ENCODE measurements around the gene JMJD4. TPM values are rescaled to one million over a fixed set of nuclear protein-coding genes. Genes with fewer than 3 reads are reported as not detected.

JMJD4 gene
- total RNA-seq: 10 to 100 TPM; 10.3 to 11.4 TPM
- long read RNA-seq, donor 1, partial matches to known transcripts: 2 of 9 reads
- long read RNA-seq, donor 1, other reads (novel, unspliced or antisense): 2 of 9 reads
- long read RNA-seq, donor 2, transcript JMJD4-201 (6 exons, 2,595 nt): major isoform, 48 of 85 reads
- long read RNA-seq, donor 2, transcript JMJD4-202 (6 exons, 2,502 nt): minor isoform, 5 of 85 reads
- long read RNA-seq, donor 2, partial matches to known transcripts: 8 of 85 reads
- long read RNA-seq, donor 2, other reads (novel, unspliced or antisense): 23 of 85 reads

DNA sequence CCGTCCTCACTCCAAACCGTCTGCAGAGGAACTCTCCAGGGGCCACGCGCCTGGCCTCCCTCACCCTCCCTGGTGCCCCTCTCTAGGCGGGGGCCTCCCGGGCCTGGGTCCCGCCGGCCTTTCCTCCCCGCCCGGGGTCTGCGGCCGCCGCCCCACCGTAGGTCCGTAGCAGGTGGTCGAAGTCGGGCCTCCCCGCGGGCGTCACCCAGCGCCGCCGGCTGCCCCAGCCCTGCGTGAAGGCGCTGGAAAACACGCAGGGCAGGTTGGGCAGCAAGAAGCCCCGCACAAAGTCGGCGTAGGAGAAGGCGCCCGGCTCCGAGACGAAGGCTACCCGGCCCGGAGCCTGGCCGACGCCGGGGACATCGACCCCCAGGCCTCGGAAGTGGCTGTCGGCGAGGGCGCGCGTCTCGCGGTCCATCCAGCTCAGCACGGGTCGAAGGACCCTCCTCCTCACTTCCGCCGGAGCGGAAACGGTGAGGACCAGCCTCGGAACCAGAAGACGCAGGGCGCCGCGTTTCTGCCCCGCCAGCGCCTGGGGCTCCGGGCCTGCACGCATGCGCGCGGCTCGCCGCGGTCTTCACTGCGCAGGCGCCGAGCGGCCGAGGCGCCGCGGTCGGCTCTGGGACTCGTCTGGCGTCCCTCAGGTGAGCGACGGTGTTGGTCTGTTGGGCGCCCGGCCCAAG, at the start of gene JMJD4, which contains the start of gene SNAP47:
TSS of gene JMJD4 (minus strand) at position 447 of the 683 bp plus-strand sequence. CDS start at position 418, 29 bp downstream.
TSS of gene SNAP47 (plus strand) at position 580 of the 683 bp plus-strand sequence. CDS start 12,302 bp downstream, outside the sequence.
- peak; percentile 97 for DNase-seq (ENCODE audit: low spot score)
- intact Hi-C loops (cut with DNase I): no loop called here

GRCh38 chr1:227782226-227782625, 47.1 kb upstream of the JMJD4 start:
- peak; percentile 57 for DNase-seq (ENCODE audit: low spot score)
- intact Hi-C loops (cut with DNase I): no loop called here

DNA sequence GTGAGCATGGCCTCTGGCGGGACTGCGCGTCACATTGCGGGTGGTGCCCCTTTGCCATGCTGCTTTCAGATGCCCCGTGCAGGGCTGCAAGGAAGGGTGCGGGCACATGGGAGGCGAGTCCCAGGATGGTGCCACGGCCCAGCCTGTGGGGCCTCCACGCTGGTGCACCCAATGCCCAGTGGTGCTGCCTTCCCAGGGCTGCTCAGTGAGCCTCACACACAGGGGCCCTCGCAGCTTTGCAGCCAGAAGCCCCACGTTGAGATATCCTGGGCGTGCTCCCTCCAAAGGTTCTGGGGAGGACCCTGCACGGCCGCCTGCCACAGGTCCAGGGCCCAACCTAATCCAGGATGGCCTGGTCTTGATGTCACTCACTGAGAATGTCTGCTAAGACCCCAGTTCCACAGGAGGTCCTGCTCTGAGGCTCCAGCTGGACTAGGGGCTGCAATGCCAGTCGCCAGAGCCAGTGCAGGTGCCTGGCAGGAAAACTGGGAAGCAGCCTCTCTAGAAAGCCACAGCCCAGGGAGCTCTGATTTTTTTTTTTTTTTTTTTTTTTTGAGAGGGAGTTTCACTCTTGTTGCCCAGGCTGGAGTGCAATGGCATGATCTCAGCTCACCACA, 46.3 kb upstream of the JMJD4 start:
- DNase-seq (ENCODE audit: low spot score): peak; percentile 65
- intact Hi-C loops (cut with DNase I): no loop called here

DNA sequence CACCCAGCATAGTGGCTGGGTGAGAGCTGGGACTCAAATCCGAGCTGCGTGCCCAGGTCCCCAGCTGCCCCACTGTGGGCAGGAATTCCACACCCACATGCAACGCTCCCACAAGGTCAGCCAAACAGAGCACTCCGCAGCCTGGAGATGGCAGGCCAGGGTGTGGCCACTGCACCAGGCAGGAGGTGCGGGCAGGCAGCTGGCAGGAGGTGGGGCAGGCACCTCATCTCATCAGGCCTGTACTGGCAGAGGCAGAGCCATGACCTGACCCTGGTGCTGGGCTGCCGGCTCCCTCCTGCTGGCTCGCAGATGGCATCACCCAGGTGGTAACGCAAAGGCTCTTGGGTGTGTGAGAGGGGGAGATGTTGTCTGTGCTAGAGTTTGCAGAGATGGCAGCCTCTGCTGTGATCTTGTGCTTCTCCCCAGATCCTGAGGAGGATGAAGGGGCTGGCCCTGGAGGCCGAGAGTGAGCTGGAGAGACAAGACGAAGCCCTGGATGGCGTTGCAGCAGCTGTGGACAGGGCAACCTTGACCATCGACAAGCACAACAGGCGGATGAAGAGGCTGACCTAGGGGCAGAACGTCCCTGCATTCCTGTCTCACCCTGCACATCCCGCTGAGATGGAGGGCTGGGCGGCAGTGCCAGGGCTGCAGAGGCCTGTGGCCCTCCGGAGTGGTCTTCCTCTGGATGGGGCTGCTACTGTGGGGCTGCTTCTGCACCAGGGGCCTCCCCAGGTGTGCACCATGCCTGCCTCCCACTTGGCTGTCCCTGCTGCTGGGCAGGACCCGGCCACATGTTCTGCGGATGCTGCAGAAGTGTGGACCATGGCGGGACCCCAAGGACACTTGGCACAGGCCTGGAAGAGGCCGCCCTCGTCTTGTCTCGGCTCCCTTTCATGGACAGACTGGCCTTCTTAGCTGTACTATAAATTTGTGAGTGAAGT, 45.3 kb upstream of the JMJD4 start:
- DNase-seq (ENCODE audit: low spot score): peak; percentile 74
- intact Hi-C loops (cut with DNase I): no loop called here

DNA sequence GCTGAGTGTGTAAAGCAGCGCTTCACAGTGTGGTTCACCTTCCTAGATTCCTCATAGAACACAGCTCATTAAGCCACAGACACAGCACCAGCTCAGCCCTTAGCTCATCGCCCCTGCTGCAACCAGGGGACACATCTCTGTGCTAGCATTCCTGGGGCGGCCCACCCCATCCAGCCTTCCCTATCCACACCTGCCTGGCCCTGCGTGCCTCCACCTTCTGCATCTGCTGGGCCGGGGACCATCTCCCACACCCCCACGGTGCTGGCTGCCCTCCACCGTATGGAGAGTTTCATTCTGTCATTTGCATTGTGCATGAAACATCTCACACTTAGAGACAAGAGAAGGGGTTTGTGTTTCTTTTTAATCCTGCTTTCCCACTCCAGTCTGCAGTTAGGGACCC, 44.6 kb upstream of the JMJD4 start:
- DNase-seq (ENCODE audit: low spot score): peak; percentile 80
- intact Hi-C loops (cut with DNase I): no loop called here

DNA sequence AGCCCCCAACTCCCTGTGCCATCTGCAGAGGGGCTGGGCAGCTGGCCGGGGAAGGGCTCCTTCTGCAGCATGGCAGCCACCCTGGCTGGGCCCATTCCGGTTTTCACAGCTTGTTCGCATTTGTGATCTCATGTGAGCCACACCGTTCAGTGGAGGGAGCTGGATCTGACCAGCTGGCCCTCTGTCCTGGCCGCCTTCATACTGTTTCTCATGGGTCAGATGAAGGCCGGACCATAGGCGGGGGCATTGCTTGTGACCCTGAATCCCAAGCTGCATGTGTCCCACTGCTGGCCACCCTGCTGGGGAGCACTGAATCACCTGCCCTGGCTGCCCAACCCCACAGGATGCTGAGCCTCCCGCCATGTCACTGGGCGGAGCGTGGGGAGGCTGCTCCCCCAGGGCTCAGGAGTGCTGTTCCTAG, 43.9 kb upstream of the JMJD4 start:
- peak; percentile 77 for DNase-seq (ENCODE audit: low spot score)
- intact Hi-C loops (cut with DNase I): no loop called here

DNA sequence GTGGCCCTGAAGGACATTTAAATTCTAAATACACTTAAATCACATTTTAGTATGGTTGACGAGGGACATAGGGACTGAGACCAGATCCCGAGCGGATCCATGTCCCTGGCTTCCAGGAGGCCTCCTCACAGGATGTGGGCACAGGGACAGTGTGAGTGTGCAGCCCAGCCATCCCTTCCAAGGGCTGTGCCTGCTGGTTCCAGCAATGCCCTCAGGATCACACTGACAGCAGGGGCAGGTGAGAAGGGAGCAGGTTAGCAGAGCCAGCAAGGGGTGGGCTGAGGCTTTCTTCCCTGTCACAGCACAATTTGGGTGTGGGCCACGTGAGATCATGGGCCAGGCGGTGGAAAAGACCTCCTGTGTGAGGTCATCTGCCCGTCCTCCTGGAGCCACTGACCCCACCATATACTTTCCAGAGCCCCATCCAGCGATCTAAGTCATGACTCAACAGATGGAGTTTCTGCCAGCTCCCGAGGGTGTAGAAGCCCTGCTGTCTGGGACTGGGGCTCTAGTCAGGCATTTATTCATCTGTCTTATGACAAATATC, 43.4 kb upstream of the JMJD4 start:
- DNase-seq (ENCODE audit: low spot score): peak; percentile 82
- intact Hi-C loops (cut with DNase I): no loop called here

GRCh38 chr1:227777646-227778045, 42.5 kb upstream of the JMJD4 start:
- DNase-seq (ENCODE audit: low spot score): peak; percentile 48
- intact Hi-C loops (cut with DNase I): no loop called here

- peak; percentile 58 for DNase-seq (ENCODE audit: low spot score)
These were observed 42.1 kb upstream of the JMJD4 start for GRCh38 chr1:227777156-227777555.

GRCh38 chr1:227776331-227776771, 41.2 kb upstream of the JMJD4 start:
- DNase-seq (ENCODE audit: low spot score): peak; percentile 45

More at GRCh38 chr1:227777156-227777555, 42.1 kb upstream of the JMJD4 start:
- intact Hi-C loops (cut with DNase I): no loop called here

DNA sequence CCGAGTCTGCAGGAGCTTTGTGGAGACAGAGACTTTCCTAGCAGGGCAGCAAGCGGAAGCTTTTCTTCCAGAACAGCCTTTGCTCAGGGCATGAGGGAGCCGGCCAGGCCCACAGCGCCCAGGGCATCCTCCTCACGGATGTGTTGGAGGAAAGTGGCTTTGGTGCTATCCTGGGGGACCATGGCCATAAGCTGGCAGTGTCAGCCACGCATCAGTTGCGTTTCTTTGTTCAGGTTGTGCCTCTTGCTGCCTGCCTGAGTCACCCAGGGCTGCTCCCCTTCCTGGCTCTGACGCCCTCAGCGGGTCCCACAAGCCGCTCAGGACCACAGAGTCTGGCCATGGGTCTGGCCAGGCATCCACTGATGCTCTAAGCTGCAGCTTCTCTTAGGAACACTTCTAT, 40.7 kb upstream of the JMJD4 start:
- DNase-seq (ENCODE audit: low spot score): peak; percentile 60

More at GRCh38 chr1:227776331-227776771, 41.2 kb upstream of the JMJD4 start:
- intact Hi-C loops (cut with DNase I): no loop called here

DNA sequence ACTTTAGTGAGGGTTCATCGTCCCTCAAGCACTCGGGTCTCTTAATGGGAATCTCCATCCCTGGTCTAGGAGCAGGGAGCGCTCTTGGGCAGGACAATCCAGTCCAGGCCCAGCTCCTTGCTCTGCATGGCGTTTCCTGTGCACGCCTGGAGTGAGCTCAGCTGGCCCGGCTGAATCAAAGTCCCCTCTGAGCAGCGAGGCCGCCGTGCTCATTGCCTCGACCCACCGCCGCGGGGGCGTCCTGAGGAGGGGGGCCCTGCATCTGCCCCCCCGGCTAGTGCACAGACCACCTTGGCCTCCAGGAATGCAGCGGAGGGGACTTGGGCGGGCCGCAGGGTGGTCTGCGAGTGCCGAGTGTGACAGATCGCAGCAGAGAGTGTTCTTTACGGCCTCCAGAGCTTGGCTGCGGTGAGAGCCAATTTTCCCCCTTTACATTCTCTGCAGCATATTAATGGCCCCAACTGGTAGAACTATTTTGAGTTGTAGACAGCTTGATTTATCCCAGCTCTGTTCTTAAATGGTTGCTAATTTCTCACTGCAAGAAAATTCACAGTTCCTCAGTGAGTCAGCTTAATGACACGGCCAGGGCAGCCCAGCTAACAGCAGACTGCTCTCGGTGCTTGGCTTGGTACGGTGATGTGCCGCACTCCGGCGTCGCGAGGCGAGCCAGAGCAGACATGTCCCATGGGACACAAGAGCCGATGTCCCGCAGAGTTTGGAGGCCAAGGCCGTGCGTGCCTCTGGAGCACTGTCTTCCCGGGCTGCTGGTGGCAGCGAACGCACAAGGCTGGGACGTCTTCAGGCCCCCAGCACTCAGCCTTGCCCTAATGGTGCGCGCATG, 39.9 kb upstream of the JMJD4 start:
- intact Hi-C loops (cut with DNase I): no loop called here

More for the DNA sequence above, 40.7 kb upstream of the JMJD4 start:
- intact Hi-C loops (cut with DNase I): no loop called here

GRCh38 chr1:227774051-227774731, 39.1 kb upstream of the JMJD4 start:
- DNase-seq (ENCODE audit: low spot score): no peak
- intact Hi-C loops (cut with DNase I): no loop called here

More for the DNA sequence above, 39.9 kb upstream of the JMJD4 start:
- peak; percentile 83 for DNase-seq (ENCODE audit: low spot score)

GRCh38 chr1:227773558-227773957, 38.5 kb upstream of the JMJD4 start:
- intact Hi-C loops (cut with DNase I): no loop called here
- DNase-seq (ENCODE audit: low spot score): no peak

- no peak for DNase-seq (ENCODE audit: low spot score)
- intact Hi-C loops (cut with DNase I): no loop called here
These were observed 36.7 kb upstream of the JMJD4 start for GRCh38 chr1:227771771-227772170.

GRCh38 chr1:227771326-227771725, 36.2 kb upstream of the JMJD4 start:
- DNase-seq (ENCODE audit: low spot score): no peak
- intact Hi-C loops (cut with DNase I): no loop called here

DNA sequence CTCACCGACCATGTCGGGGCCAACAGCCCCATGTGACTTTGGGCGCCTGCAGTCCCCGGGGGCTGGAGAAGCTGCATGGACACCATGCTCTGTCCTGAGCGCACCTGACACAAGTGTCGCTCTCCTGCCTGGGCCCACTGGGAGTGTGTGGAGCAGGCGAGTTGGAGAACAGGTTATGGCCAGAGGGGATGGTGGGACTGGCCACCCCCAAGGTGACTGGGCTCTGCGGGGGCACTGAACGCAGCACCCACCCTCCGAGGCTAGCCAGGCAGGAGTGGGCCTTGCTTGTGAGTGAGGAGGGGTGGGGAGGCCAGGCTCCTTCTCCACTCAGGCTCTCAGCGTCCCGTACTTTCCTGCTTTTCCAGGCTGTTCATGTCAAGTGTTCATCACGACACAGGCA, 35.7 kb upstream of the JMJD4 start:
- DNase-seq (ENCODE audit: low spot score): no peak
- intact Hi-C loops (cut with DNase I): no loop called here

Data from posterior vena cava (tissue), 2 donors.